Glomerular visceral epithelial cell (primary cell): ENCODE data around the gene SIGMAR1.

Experiments used
- DNase-seq: peaks from one replicate; pipeline ENCODE4 v3.0.0-alpha.2; 2016; ENCODE audit errors: extremely low spot score

The SIGMAR1 gene

DNA sequence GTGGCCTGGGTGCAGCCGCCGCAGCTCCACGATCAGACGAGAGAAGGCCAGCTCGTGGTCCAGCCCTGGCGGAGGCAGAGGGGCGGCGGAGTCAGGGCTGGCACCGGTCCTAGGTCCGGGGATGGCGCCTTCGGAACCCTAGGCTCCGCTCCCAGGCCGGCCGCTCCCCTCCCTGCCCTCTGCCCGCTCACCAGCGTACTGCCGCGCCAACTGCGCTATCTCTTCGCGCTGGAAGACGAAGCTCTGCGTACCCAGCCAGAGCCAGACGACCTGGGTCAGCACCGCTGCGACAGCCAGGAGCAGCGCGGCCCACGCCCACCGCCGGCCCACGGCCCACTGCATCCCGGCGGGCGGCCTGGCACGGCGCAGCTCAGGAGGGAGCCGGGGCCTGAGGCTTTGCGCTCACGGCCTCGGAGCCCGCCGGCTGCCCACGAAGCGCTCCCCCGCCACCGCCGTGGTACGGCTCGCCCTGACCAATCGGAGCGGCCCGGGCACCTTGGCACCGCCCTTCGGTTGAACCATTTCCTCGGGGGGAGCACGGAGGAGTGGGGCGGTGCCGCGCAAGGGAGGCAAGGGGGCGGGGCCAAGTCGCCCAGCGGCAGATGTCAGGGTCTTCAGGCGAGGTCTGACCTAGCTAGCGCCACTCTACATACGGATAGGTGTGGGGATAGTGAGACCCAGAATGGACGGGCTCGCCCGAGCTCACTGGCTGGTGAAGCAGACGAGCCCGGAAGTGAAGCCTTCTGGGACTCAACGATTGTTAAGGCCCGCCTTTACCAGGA lies at the start of gene SIGMAR1:
Gene SIGMAR1, minus strand, starts transcription at position 432 of the 782 bp plus-strand sequence. Its CDS starts 90 bp downstream, at position 342.
- DNase-seq = peak; percentile 92

DNA sequence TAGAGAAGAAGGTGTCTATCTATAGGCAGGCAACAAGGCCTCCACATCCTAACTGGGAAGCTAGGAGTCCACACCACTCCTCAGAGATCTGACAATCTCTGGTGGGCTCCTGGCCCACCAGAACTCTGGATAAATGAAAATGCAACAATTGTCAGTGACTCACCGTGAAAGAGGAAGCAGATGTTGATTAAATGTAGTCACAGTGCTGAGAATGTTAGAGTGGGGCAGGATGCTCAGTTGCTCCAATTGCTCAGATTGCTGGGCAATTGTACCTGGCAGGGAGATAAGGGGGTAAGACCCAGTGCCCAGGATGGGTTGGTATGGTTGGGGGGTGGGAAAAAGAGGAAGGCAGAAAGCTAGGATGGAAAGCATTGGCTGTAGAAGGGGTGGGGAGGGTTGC lies 49.1 kb upstream of the SIGMAR1 start:
- no peak for DNase-seq

GRCh38 chr9:34686231-34686630 lies 48.6 kb upstream of the SIGMAR1 start:
- no peak for DNase-seq

DNA sequence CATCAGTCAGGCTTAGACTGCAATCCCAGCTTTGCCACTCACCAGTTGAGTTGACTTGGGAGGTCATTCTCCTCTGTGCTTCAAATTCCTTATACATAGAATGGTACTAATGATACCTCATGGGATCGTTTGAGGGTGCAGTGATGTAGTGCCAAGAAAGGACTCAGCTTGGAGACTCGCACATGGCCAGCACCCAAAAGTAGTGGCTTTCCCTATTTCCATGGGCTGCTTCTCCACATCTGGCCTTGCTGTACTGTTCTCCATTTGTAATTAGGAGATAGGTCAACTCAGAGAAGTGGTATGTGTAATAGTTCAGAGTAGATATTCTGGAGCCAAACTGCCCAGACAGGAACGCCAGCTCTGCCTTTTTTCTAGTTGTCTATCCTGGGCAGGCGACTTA lies 48.0 kb upstream of the SIGMAR1 start:
- no peak for DNase-seq

DNA sequence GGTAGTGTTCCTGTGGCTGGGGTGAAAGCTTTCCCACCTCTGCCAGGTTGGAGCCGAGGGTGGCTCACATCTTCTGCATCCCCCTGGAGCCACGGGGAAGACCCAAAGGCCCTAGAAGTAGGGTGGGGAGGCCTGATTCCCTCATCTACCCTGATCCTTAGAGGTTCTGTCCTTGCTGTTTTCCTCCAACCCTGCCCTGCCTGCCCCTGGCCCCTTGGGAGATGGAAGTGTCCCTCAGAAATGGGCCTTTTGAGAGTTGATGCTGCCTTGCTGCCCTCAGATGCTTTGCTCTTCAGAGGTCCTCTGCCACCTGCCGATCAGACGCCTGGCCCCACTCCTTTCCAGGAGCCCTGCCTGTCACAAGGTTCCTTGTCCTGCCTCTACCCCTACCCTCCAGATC lies 47.2 kb upstream of the SIGMAR1 start:
- DNase-seq = no peak

DNA sequence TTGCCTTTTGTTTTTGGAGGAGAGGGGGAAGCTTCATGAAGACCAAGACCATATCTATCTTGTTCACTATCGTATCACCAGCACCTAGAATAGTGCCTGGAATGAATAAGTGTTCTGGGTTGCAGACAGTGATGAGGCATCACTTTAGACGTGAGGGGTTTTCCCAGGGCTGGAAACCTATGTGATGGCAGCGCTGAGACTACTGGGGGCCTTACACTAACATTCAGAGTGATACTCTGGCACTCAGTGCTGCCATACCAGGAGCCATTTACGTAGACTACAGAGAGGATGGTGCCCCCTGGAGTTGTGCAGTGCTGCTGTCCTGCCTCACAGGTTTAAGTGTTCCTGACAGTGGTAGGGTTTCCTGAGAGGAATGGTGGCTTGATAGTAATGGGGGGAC lies 46.6 kb upstream of the SIGMAR1 start:
- no peak for DNase-seq

- no peak for DNase-seq
Measured at GRCh38 chr9:34675869-34676268, 38.3 kb upstream of the SIGMAR1 start.

GRCh38 chr9:34675048-34675714 lies 37.6 kb upstream of the SIGMAR1 start:
- DNase-seq = peak; percentile 47

DNA sequence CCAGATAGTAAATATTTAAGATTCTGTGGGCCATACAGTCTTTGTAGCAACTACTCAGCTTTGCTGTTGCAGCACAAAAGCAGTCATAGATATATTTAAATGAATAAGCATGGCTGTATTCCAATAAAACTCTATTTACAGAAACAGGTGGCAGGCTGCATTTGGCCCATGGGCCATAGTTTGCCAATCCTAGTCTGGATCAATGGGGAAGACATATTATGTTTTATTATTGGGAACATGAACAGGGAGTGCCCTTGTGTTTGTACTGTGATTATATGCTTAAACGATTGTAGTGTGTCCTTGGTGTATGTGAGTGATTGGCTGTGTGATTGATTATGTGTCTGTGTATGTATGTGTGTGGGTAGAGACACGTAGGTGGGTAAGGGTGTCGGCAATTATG lies 36.9 kb upstream of the SIGMAR1 start:
- DNase-seq = no peak

DNA sequence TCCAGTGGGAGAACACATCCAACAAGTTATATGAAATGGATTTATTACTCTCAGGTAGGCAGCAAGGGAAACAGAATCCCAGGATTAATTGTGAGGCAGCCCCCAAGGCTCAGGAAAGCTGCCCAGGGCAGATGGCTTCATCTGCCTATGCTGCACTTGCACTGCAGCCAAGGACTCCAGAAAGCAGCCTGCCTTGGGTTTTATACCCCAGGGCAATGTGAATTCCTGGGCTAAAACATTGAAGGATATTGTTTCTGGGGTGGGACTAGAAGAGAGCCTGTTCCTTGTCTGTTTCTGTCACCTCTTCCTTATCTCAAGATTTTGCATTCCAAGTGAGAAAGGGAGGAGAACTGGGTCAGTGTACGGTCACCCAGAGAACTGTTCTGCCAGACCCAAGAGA lies 33.7 kb upstream of the SIGMAR1 start:
- DNase-seq = no peak

- DNase-seq = no peak
Measured at GRCh38 chr9:34669809-34670562, 32.4 kb upstream of the SIGMAR1 start.

DNA sequence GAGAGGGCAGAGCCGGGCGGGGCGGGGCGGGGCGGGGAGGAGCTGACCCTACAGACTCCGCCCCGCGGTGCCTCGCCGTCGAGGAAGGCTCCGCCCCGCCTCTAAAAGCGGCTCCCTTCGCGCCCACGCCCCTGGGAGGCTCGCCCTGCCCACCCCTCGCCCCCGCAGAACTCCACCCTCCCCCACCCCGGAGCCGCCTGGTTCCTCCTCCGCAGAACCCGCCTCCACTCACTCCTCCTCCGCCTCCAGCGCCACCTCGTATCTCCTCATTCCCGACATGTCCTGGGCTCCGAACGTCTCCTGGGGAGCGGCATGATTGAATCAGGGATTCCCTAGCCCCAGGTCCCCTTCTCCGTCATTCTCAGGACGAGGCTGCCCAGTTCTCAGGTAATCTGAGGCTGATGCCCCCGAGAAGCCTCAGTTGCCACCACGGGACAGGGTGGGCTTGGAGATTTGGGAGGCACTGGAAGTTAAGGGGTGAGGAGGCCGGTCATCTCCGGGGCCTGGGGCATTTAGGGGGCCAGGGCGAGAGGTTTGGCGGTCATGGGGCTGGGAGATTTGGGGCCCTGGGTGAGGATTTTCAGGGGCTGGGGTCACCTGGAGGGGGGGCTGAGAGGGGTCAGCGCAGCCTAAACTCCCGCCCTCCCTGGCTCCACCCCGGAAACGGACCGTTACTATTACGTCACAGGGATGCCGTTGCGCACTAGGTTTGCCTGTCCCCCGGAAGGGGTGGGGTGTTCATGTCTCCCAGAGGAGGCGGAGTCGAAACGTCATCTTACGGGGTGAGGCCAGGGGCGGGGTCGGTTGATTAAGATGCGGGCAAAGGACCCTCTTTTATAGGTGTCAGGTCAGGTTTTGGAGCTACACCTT lies 28.0 kb upstream of the SIGMAR1 start:
- peak; percentile 97 for DNase-seq

- DNase-seq = no peak
Measured at GRCh38 chr9:34665067-34665380, 27.4 kb upstream of the SIGMAR1 start.

DNA sequence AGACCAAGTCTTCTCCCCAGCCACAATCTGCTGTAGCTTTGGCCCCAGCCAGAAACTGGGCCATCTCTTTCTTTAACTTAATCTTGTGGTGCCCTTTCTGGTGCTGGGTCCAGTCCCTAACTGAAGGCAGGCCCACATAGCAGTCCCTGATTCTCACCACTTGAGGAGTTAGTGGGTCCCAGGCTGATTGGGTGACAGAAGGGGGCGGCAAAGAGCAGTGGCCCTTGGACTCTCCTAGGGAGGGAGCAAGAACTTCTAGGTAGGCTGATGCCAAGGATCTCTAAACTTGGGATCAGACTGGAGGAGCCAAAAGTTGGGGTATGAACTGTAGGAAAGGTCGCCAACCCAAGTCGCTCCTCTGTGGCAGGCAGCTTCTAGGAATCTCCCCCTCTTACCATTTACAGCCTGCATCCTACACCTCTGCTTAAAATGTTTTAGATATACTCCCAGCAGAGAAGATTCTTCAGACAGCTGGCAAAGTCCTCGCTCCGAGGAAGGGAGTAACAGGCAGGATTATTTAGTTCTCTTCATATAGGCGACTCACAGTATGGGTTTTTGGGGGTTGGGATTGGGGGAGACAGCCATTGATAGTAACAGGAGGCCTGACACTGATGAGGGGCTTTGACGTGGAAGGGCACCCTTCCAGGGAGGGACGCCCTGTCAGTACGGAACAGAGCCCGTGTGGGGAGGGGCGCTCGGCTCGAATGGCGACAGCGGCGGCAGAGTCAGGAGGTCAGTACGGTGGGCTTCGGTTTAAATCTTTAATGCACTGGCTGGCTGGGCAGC lies 26.9 kb upstream of the SIGMAR1 start:
- DNase-seq = peak; percentile 82

DNA sequence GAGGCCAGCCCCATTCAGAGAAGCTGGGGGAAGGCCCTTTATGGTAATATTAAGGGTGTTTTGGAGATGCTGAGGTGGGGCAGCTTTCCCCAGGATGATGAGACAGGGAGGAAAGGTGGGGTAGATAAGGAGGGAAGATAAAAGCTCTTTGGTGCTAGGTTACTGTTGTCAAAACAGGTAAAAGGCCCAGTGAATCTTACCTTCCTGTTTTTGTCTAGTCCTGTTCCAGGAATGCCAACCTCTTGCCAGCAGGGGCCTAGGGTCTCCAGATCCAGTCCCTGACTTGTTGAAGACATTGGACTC lies 25.7 kb upstream of the SIGMAR1 start:
- DNase-seq = no peak

- no peak for DNase-seq
Measured at GRCh38 chr9:34662526-34663302, 25.1 kb upstream of the SIGMAR1 start, which contains the start of gene CCL27. CCL27 (minus strand) TSS chr9:34662657; CDS start chr9:34662633, 24 bp downstream.

DNA sequence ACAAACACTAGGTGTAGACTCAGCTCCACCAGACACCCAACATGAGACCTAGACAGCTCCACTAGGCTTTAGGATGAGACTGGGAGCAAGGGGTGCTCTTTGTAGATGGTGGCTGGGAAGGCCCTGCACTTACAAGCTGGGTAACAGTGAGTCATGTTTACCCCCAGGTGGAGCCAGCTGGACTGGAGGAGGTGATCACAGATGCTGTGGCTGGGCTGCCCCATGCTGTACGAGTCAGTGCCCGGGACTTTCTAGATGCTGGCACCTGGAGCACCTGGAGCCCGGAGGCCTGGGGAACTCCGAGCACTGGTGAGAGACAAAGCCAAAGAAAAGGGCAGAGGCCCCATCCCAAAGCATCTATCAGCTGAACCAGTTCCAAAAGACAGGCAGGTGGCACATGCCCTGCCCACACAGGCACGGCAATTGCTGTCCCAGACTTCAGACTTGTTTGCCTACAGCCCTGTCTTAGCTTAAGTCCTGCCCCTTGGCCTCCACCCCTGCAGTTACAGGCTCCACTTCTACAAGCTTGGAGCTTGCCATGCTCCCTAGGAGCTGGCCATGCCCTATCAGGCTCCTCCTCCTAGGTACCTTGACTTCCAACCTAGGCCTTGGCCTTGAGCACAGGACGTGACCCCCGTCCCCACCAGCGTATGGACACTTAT lies 22.1 kb upstream of the SIGMAR1 start:
- peak; percentile 69 for DNase-seq

GRCh38 chr9:34658461-34658860 lies 20.9 kb upstream of the SIGMAR1 start:
- no peak for DNase-seq

DNA sequence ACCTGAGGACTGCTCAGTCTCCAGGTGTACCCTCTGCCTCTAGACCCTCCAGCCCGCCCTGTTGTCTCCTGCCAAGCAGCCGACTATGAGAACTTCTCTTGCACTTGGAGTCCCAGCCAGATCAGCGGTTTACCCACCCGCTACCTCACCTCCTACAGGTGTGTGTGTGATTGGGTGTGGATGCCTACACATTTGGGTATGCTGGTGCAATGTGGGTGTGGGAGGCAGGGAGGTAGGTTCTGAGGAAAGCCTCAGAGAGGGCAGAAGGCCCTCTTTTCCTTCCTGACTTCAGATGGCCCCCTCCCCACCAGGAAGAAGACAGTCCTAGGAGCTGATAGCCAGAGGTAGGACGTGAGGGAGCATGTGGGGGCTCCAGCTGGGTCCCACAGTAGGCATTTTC lies 19.4 kb upstream of the SIGMAR1 start:
- no peak for DNase-seq

DNA sequence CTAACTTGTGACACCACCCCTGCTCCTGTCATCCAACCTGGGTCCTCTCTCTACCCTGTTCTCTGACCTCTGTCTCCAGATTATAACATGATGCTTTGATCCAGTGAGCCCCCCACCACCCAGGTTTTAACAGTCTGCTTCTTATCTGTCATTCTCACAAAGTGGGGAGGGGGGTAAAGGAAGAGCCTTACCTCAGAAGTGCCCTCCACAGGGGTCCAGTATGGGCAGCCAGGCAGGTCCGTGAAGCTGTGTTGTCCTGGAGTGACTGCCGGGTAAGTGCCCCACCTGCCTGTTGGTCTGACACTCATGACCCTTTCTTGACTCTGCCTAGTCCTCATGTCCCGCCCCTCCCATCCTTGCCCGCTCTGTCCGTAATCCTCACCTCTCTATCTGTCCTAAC lies 17.8 kb upstream of the SIGMAR1 start:
- no peak for DNase-seq
